HEK293T (cell line): ENCODE data around the gene NDUFC1.

ENCODE experiments used
- FOXM1 ChIP-seq: fragments of 450-650 bp; IDR thresholded peaks from 2 replicates; pipeline ENCODE4 v1.6.1; 2017; ENCODE audit warnings: mild to moderate bottlenecking, borderline replicate concordance
- NFRKB ChIP-seq: fragments of 450-650 bp; IDR thresholded peaks from 2 replicates; pipeline ENCODE4 v1.6.1; 2016; ENCODE audit warnings: mild to moderate bottlenecking, moderate library complexity
- SP1 ChIP-seq: fragments of 450-650 bp; IDR thresholded peaks from 2 replicates; pipeline ENCODE4 v1.6.1; 2017
- TARDBP ChIP-seq: fragments of 450-650 bp; IDR thresholded peaks from 2 replicates; pipeline ENCODE4 v1.6.1; 2016

GRCh38 chr4:139319571-139319970, 17.3 kb upstream of the NDUFC1 start:
- TF ChIP-seq TARDBP (no peak), FOXM1 (no peak), SP1 (no peak), NFRKB (no peak)
